ENCODE measurements around the gene SEMA5A.

Gene SEMA5A

GRCh38 chr5:9230355-9230754, 315.5 kb downstream of the SEMA5A start:
- no peaks in the 10 kb centered on the region for H4K20me1 ChIP-seq (ENCODE audit: insufficient read depth, low read length)
- no peak overlapping the region for H3K27ac ChIP-seq (ENCODE audit: low read length)
- no peak overlapping the region for H3K9ac ChIP-seq (ENCODE audit: low read length)
- TF ChIP-seq EZH2phosphoT487 (IDR thresholded peaks at IDR 0.05; ENCODE audit: low read length) (no peak), CTCF (IDR thresholded peaks at IDR 0.05; ENCODE audit: low read length) (no peak), EZH2 (optimal IDR thresholded peaks at IDR 0.05; ENCODE audit: low read depth, low read length) (no peak)
- no peaks in the 10 kb centered on the region for H3K27me3 ChIP-seq (replicated peaks; ENCODE audit: insufficient read depth, low read length)
- no peaks in the 10 kb centered on the region for H3K36me3 ChIP-seq (replicated peaks; ENCODE audit: insufficient read depth, low read length)
- H3K4me2 ChIP-seq (ENCODE audit: low read depth, low read length): no peak overlapping the region
- H3K9me2 ChIP-seq (replicated peaks; ENCODE audit: insufficient read depth, low read length): no peaks in the 10 kb centered on the region
- no peaks in the 10 kb centered on the region for H3K4me1 ChIP-seq (ENCODE audit: low read length)
- DNase-seq: no peak
- no peaks in the 10 kb centered on the region for H3K9me3 ChIP-seq (replicated peaks; ENCODE audit: insufficient read depth, low read length)
- H2AFZ ChIP-seq (ENCODE audit: low read length): no peak overlapping the region
- no peaks in the 10 kb centered on the region for H3K79me2 ChIP-seq (ENCODE audit: low read length)
- H3K4me3 ChIP-seq (ENCODE audit: low read length): no peak overlapping the region
- H3F3A ChIP-seq (ENCODE audit: insufficient read depth, low read length): no peaks in the 10 kb centered on the region

GRCh38 chr5:9226016-9226536, 319.8 kb downstream of the SEMA5A start:
- Histone ChIP-seq H3K4me1 (ENCODE audit: low read length) (no peaks in the 10 kb centered on the region), H3K27me3 (replicated peaks; ENCODE audit: insufficient read depth, low read length) (no peaks in the 10 kb centered on the region), H3K4me3 (ENCODE audit: low read length) (no peak overlapping the region), H2AFZ (ENCODE audit: low read length) (no peak overlapping the region), H3K4me2 (ENCODE audit: low read depth, low read length) (no peak overlapping the region), H3K36me3 (replicated peaks; ENCODE audit: insufficient read depth, low read length) (no peaks in the 10 kb centered on the region), H3K9me2 (replicated peaks; ENCODE audit: insufficient read depth, low read length) (no peaks in the 10 kb centered on the region), H3K79me2 (ENCODE audit: low read length) (no peaks in the 10 kb centered on the region), H3F3A (ENCODE audit: insufficient read depth, low read length) (no peaks in the 10 kb centered on the region), H3K27ac (ENCODE audit: low read length) (no peak overlapping the region), H3K9ac (ENCODE audit: low read length) (no peak overlapping the region), H4K20me1 (ENCODE audit: insufficient read depth, low read length) (no peaks in the 10 kb centered on the region), H3K9me3 (replicated peaks; ENCODE audit: insufficient read depth, low read length) (no peaks in the 10 kb centered on the region)
- TF ChIP-seq EZH2phosphoT487 (IDR thresholded peaks at IDR 0.05; ENCODE audit: low read length): no peak
- TF ChIP-seq CTCF (IDR thresholded peaks at IDR 0.05; ENCODE audit: low read length): no peak
- TF ChIP-seq EZH2 (optimal IDR thresholded peaks at IDR 0.05; ENCODE audit: low read depth, low read length): no peak
- DNase-seq: no peak

GRCh38 chr5:9222054-9222976, 323.6 kb downstream of the SEMA5A start:
- DNase-seq: no peak
- Histone ChIP-seq H3K27me3 (replicated peaks; ENCODE audit: insufficient read depth, low read length) (no peaks in the 10 kb centered on the region), H3K79me2 (ENCODE audit: low read length) (no peaks in the 10 kb centered on the region), H3F3A (ENCODE audit: insufficient read depth, low read length) (no peaks in the 10 kb centered on the region), H3K36me3 (replicated peaks; ENCODE audit: insufficient read depth, low read length) (no peaks in the 10 kb centered on the region), H3K4me3 (ENCODE audit: low read length) (no peak overlapping the region), H3K4me1 (ENCODE audit: low read length) (no peaks in the 10 kb centered on the region), H4K20me1 (ENCODE audit: insufficient read depth, low read length) (no peaks in the 10 kb centered on the region), H3K27ac (ENCODE audit: low read length) (no peak overlapping the region), H2AFZ (ENCODE audit: low read length) (no peak overlapping the region), H3K9ac (ENCODE audit: low read length) (no peak overlapping the region), H3K9me2 (replicated peaks; ENCODE audit: insufficient read depth, low read length) (no peaks in the 10 kb centered on the region), H3K9me3 (replicated peaks; ENCODE audit: insufficient read depth, low read length) (no peaks in the 10 kb centered on the region), H3K4me2 (ENCODE audit: low read depth, low read length) (no peak overlapping the region)
- TF ChIP-seq EZH2phosphoT487 (IDR thresholded peaks at IDR 0.05; ENCODE audit: low read length) (no peak), EZH2 (optimal IDR thresholded peaks at IDR 0.05; ENCODE audit: low read depth, low read length) (no peak), CTCF (IDR thresholded peaks at IDR 0.05; ENCODE audit: low read length) (no peak)

All from MM.1S (cell line).